Head of caudate nucleus (tissue), 42 donors: Measurements from ENCODE around the gene SVOP.

Source experiments
- DNase-seq, 42 donors: peaks; one replicate each; pipeline versions ENCODE4 v3.0.0 to v3.0.0-alpha.2; 2020 to 2021; ENCODE audit warnings: mixed read lengths in 7 of 42
- intact Hi-C: fragments of 100-400 bp; cut with DNase I; formaldehyde crosslinking; loops from one replicate; pipeline ENCODE4 v1.15.0; 2022

The SVOP gene

DNA sequence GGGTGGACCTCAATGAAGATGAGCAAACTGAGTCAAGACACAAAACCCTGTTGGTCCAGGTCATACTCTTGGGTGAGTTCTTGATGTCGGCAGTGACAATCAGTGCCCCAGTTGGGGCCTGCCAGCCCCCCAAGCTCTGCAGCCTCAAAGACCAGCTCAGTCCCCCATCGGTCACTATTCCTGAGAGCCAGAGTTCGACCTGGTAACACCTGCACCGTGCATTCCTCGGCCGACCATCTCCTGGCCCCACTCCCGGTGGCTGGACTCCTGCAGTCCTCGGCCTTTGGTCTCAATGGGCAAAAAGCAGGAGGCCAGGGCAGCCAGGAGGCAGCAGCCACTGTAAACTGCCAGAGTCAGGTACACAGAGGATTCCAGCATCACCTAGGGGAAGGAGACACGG is 108.5 kb downstream of the SVOP start:
- intact Hi-C loops, result no loop called here
- no peak for DNase-seq

DNA sequence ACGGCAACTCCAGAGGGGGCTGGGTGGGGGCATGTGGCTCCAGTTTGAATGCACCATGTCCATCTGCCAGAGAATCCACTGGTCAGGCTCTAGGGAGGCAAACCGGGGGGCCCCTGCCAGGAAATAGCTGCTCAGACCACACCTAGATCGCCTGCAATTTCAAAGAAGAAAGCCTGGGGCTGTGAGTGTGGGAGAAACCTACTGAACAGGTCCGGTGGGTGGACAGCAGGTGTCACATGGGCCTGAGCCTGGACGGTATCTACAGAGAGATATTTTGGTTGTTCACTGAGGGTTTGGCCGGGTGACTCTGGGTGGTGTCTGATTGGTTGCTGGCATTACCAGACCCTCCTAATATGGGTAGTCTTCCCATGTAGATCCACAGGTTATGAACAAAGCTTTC is 109.0 kb downstream of the SVOP start:
- intact Hi-C loops, result no loop called here
- no peak for DNase-seq

DNA sequence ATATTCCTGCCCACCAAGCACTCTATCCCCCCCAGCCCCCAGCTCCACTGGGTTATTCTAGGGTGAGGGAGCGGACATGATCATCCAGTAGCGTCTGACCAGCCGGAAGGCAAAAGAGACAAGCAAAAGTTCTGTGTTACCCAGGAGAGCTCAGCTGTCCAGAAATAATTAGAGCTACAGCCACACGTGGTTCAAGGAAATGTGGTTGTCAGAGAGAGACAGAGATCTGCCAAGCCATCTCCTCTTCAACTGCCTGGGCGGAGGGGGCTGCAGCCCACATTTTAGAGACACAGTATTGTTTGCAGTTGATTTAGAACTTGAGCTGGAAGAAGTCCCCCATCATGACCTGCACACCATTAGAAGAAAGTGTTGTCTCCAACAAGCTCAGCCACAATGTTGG is 110.5 kb downstream of the SVOP start:
- peak in 1 of 42 donors; percentile 12 for DNase-seq
- intact Hi-C loops, result no loop called here

DNA sequence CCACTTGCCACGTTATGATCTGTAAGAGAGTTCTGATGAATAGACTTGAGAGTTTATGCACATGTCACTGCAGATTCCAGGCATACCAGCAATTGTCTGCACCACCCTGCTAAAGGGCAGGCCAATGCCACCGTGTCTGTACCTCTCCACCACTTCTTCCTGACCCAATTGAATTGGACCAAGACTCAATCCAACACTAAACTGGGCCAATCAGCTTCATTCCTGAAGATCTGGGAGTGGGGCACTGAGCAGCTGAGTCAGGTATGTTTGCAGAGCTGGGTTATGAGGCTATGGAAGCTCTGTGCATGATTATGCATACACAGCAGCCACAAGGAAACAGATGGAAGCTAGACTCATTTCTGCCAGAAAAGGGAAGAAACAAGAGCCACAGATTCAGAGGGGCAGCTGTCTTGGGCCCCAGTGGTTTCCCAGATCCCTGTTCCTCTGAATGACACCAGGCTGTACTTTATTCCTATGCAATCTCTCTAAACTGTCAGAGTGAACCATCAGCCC is 113.0 kb downstream of the SVOP start:
- DNase-seq, result peak in 13 of 42 donors; percentile 14 to 55 (median 23)
- intact Hi-C loops, result no loop called here

DNA sequence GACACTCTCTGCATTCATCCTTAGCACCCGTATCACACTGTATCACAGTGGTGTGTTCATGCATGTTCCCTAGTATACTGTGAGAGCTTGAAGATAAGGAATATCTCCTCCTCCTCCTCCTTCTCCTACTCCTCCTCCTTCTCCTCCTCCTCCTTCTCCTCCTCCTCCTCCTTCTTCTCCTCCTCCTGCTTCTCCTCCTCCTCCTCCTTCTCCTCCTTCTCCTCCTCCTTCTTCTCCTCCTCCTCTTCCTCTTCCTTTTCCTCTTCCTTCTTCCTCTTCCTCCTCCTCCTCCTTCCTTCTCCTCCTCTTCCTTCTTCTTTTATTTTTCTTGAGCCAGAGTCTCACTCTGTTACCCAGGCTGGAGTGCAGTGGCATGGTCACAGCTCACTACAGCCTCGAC is 113.9 kb downstream of the SVOP start:
- no peak for DNase-seq
- intact Hi-C loops, result no loop called here

DNA sequence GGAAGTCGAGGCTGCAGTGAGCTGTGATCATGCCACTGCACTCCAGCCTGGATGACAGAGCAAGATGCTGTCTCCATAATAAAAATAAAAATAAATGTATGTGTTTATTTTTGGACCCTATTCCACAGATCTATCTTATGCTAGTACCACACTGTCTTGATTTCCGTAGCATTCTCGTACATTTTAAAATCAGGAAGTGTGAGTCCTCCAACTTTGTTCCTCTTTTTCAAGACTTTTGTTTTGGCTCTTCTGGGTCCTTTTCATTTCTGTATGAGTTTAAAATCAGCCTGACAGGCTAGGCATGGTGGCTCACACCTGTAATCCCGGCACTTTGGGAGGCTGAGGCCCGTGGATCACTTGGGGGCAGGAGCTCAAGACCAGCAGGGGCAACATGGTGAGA is 115.1 kb downstream of the SVOP start:
- intact Hi-C loops, result no loop called here
- no peak for DNase-seq

DNA sequence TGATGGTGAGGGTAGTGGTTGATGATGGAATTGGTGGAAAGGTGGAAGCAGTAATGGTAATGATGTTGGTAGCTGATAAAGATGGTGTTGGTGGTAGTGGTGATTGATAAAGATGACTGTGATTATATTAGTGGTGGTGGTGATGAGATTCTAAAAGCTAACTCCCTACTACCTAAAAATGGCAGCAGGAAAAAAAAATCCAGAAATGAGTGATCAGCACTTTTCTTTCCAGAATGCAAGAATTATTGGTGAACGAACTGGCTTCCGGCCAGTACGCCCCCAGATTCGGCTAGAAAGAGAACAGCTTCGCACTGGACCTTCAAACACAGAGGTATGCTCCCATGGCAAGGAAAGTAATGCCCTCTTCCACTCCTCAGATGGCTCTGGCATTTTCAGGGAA is 121.7 kb downstream of the SVOP start:
- intact Hi-C loops, result no loop called here
- DNase-seq, result no peak

DNA sequence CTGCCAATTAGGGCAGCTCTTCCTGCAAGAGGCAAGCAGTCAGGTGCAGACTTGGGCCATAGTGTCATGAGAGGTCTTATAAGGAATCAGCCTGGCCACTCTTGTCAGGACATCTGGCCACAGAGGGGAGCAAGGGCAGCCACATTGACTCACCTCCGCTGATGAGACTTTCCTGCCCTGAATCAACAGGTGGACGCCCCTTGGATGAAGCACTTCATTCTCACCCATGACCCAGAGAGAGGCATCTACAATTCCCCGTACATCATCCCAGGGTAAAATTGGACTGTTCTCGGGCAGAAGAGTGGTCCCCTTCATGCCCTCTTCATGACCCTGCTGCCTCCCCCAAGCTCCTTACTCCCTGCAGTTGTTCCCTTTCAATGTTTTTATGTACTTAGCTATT is 124.1 kb downstream of the SVOP start:
- DNase-seq, result no peak
- intact Hi-C loops, result no loop called here

DNA sequence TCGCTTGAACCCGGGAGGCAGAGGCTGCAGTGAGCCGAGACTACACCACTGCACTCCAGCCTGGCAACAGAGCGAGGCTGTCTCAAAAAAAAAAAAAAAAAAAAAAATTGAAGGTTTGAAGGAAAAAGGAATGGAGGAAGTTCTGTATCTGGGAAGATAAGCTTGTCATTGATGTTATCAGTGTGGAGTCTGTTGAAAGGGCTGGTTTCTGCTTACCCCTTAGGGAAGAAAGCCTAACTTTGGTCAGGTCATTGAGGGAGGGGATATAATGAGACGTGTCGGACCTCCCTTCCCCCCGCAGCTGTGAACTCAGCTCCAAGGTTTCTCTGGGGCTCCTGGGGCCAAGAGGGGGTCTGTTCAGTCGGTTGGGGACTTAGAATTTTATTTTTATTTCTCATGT is 124.5 kb downstream of the SVOP start:
- intact Hi-C loops, result no loop called here

DNA sequence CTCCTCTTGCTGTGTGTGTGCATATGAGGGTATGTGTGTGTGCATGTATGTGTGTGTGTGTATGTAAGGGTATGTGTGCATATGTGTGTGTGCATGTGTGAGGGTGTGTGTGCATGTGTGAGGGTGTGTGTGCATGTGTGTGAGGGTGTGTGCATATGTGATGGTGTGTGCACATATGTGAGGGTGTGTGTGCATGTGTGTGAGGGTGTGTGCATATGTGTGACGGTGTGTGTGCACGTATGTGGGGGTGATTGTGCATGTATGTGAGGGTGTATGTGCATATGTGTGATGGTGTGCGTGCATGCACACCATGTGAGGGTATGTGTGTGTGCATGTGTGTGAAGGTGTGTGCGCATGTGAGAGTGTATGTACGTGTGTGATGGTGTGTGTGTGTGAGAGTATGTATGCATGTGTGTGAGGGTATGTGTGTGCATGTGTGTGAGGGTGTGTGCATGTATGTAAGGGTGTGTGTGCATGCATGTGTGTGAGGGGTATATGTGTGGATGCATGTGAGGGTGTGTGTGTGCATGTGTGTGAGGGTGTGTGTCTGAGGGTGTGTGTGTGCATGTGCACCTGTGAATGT is 125.6 kb downstream of the SVOP start:
- intact Hi-C loops, result no loop called here
- DNase-seq, result no peak

More for the DNA sequence above, 124.5 kb downstream of the SVOP start:
- no peak for DNase-seq

DNA sequence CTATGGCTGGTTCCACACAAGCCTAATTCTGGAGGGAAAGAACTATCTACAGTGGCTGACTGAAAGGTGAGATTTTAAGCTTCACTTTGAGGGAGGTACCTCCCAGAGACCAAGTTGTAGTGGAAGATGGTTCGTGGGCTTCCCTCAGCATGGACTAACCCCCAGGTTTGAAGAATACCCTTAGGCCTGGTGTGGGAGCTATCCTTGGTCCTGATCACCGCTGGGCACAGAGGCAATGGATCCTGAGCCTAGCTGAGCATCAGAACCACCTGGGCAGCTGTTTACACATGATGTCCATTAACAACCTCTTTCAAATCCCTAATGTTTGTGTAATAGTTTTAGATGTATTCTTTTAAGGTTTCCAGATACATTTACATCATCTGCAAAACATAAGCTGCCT is 130.7 kb downstream of the SVOP start:
- DNase-seq, result no peak
- intact Hi-C loops, result no loop called here

DNA sequence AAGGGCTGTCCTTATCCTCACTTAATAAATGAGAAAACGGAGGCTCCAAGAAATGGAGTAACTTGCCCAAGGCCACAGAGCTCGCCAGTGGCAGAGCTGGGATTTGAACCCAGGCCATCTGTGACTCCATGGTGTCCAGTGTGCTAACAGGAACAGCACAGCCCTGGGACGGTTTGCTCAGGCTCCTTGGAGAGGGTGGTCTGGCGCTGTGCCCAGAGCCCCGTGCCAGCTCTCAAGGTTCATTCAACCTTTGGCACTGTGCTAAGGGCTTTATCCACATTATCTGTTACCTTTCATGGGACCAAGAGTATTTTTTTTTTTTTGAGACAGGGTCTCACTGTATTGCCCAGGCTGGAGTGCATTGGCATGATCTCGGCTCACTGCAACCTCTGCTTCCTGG is 132.8 kb downstream of the SVOP start:
- intact Hi-C loops, result no loop called here

DNA sequence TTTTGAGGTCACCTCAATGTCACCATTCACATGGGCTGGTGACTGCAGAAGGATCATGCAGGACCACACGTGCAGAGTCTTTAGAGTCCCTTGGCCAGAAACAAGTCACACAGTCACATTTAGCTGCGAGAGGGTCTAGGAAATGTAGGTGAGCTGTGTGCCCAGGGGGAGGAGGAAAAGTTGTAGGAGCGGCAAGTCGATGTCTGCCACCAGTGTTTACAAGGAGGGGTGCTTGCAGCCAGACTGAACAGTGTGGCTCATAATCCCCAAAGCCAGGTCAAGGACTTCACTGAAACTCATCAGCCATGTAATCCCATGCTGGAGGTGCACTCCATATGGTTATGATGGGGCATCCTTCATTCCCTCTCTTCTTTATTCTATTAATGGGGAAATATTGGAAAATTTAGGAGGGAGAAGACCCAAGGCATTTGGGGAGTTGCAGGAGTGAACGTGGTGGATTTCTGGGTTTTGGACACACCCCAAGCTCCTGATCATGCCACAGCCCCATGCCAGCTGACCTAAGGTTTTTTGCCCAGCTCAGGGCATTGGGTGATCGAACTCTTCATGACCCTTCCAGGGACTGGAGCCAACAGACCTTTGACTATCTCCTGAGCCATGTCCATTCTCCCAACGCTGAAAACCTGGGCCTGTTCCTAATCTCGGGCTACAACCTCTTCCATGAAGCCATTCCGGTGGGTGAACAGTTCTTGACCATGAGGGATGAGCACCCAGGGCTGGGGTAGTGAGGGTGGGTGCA is 133.8 kb downstream of the SVOP start:
- no peak for DNase-seq
- intact Hi-C loops, result no loop called here

More for the DNA sequence above, 132.8 kb downstream of the SVOP start:
- DNase-seq, result no peak

DNA sequence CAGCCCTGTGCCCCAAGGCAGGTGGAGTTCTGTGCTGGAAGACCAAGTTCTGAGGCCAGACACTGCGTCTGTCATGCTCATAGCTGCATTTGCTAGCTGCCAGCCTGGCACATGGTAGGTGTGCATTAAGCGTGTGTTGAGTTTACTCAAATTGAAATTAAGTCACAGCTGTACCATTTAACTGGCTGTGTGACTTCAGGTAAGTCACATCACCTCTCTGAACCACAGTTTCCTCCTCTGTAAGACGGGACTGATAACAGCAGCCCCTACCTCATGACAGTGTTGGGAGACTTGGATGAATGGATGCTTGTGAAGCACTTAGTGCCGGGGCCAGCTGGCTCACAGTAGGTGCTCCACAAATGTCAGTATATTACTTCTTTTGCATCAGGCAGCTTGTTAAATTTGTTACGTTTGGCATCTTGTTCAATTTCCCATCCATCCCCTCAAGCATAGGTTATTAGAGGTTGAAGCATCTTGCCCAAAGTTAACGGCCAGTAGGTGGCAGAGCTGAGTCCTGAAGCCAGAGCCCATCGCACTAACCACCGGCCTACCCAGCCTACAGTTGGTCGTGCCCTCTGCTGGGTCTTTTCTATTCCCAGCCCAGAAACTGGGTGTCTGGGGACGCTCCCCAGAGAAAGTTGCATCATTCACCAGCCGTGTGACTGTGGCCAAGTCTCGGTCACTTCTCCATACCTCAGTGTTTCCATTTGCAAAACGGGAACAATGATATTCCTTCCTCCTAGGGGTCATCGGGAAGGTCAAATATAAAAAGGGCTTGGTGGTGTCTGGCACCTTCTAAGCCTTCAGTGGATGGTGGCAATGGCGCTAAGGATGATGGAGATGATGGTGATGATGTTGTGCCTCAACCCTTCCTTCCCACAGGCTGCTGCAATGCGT is 136.5 kb downstream of the SVOP start:
- intact Hi-C loops, result no loop called here
- DNase-seq, result peak in 35 of 42 donors; percentile 13 to 79 (median 43)

DNA sequence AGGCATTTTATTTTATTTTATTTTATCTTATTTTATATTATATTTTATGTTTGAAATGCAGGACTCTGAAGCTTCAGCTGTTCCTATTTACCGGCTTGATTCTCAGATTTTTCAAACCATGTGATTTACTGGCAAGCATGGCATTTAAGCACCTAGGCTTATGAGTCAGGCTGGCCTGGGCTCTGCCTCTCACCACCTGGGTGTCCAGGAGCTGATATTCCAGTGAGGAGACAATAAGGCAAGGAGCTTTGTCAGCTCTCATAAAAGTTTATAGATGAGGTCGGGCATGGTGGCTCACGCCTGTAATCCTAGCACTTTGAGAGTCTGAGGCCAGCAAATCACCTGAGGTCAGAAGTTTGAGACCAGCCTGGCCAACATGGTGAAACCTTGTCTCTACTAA is 138.9 kb downstream of the SVOP start:
- intact Hi-C loops, result no loop called here
- no peak for DNase-seq

DNA sequence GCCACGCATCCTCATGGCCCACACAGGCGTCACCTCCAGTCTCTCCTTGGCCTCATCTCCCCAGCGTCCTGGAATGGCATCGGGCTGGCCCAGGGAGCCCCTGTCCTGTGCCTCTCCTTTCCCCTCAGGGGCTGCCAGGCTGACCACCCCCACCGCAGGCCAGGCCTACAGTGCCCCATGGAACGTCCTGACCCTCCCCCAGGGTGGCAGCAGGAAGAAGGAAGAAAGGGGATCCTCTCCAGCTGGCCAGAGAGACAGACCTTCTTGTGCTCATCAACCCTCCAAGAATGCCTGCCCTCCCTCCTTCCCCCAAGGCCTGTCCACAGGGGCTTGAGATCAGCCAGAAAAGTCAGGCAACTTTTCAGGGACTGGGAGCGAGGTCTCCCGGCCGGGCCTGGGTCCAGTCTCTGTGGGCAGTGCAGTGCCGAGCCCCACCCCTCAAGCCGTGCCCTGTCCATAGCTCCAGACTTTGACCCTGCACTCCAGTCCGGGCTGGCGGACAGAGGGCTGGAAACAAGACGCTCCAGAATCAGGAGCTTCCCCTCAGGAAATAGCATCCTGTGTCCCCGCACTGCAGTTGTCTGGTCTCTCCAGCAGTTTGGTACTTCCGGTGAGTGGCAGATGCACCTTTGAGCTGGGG is 141.1 kb downstream of the SVOP start, which contains the start of gene DAO:
Gene DAO, plus strand, starts transcription at position 478 of the 640 bp plus-strand sequence. CDS start 4,915 bp downstream, outside the sequence.
- DNase-seq, result no peak
- intact Hi-C loops, result no loop called here

DNA sequence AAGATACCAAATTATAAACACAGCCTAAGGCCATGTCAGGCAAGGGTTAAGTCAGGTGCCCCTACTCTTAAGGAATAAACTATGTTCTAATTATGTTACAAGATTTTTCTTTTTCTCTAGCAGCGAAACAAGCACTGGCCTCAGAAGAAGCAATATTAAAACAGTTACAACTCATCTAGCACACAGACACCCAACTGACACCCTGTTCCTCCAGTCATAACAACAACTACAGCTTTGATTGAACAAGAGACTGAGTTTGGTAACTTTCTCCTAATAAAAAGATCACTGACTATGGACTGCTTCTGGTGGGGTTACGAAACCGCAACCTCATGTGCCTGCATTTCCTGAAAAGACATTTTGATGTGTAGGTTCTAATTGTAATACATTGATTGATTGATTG is 144.3 kb downstream of the SVOP start:
- intact Hi-C loops, result no loop called here
- no peak for DNase-seq

DNA sequence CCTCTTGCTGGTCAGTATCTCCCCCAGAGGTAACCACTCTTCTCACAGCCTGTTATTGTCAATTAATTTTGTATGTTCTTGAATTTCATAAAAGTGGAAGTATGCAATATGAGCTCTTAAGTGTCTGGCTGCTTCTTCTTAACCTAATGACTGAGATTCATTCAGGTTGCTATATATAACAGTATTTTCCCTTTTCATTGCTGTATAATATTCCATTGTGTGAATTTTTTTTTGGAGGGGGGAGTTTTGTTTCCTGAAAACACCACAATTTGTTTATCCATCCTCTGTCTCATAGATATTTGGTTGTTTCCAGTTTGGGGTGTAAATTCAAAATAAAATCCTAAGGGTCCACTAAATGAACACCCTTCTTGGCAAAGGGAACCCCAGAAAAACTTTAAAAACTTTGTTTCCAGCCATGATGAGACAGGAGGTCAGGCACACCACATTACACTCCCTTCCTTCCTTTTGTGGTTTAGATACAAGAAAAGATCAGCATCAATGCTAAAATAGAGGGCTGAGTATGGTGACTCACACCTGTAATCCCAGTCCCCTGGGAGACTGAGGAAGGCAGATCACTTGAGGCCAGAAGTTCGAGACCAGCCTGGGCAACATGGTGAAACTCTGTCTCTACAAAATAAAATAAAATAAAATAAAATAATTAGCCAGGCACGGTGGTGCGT is 145.0 kb downstream of the SVOP start:
- DNase-seq, result no peak
- intact Hi-C loops, result no loop called here

DNA sequence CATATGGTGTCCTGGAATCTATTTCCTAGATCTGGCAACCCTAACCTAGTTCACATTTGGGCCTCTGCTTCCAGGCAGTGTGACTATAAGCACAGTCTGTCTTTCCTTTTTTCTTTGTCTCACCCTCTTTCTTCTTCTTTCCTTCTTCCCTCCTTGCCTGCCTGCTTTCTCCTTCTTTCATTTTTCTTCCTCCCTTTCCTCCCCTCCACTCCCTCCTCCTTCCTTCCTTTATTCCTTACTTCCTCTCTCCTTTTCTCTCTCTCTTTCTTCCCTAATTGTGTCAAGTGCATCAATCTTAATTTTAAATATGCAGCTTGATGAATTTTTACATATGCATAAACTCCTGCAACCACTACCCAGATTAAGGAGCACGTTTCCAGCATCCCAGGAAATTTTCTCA is 145.6 kb downstream of the SVOP start:
- intact Hi-C loops, result no loop called here
- DNase-seq, result no peak
